B cell (primary cell): ENCODE measurements around the gene ASTN1.

Experiments used
- CTCF ChIP-seq: fragments of 200-600 bp; IDR thresholded peaks from one replicate; pipeline ENCODE4 v1.8.0; 2022; ENCODE audit warnings: antibody characterized with exemption, mild to moderate bottlenecking
- EZH2 ChIP-seq: IDR thresholded peaks from 2 replicates; pipeline ENCODE4 v1.6.1; 2012; ENCODE audit warnings: borderline replicate concordance, low read depth, mild to moderate bottlenecking, moderate library complexity, low read length; ENCODE audit not compliant: insufficient read depth, poor library complexity, severe bottlenecking

GRCh38 chr1:177130451-177130945 is 34.0 kb downstream of the ASTN1 start:
- TF ChIP-seq CTCF, result no peak
- no peak for TF ChIP-seq EZH2
